NCI-H187 treated with DMSO at 0.1 percent for 48 hours (cell line): Measurements from ENCODE around the gene RMDN3.

ENCODE experiments used
- DNase-seq: peaks from one replicate; lab custom pipeline; 2025; lab: John Stamatoyannopoulos, UW

Gene RMDN3

DNA sequence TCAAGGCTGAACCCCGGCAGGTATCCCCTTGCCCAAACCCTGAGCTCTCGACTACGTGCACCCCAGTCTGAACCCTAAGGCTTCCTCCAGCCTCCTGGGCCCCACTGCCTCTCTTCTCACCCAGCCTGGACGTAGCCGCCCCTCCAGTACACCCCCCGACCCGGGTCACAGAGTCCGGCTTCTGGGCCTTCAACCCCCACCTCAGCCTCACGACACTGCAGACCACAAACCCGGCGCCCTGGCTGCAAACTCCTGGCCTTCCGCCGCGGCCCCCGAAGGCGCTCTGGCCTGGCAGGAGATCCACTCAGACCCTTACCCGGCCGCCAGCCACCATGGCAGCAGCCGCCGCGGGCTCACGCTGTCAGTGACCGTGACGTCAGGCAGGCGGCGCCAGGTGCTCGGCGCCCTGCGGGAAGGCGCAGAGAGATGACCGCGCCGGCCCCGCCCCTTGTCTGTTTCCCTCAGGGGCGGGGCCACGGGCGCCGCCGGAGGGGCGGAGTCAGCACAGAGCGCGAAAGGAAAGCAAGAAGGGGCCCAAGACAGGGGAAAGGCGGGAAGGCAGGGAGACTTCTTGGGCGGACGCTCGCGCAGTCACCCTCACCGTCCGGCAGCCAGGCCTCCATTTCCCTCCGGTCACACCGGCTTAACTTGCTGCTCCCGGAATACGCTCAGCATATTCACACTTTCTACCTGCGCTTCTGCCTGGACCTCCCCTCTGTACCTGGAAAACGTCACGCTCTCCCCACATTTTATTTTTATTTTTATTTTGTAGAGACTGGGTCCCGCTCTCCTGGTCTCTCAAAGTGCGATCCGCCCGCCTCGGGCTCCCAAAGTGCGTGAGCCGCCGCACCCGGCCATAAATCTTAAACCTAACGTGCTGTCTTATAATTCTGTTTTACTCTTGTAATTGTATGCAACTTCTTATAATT is at the start of gene RMDN3:
Gene RMDN3, minus strand, starts transcription at position 372 of the 929 bp plus-strand sequence. CDS start 471 bp downstream, outside the sequence.
- peak; percentile 18 for DNase-seq

- DNase-seq, result no peak
Measured at GRCh38 chr15:40803688-40804087, 48.6 kb upstream of the RMDN3 start.

DNA sequence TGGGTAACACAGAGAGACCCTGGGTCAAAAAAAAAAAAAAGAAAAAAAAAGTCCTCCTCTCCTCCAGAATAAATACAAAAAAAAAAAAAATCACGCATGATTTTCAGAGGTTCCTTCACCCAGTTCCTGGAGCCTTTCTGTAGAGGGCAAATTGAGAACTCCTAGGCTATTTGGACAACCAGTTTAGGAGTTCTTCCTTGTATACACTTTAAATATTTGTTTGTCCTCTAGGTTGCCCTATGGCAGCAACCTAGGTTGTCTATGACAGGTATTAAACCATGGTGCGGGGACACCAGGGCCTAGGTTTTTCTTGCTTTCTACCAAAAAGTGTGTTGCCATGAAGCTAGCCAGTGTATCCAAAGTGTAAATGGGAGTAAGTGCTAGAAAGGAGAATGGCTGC is 48.0 kb upstream of the RMDN3 start:
- no peak for DNase-seq

- DNase-seq, result no peak
Measured at GRCh38 chr15:40799523-40799922, 44.5 kb upstream of the RMDN3 start.

DNA sequence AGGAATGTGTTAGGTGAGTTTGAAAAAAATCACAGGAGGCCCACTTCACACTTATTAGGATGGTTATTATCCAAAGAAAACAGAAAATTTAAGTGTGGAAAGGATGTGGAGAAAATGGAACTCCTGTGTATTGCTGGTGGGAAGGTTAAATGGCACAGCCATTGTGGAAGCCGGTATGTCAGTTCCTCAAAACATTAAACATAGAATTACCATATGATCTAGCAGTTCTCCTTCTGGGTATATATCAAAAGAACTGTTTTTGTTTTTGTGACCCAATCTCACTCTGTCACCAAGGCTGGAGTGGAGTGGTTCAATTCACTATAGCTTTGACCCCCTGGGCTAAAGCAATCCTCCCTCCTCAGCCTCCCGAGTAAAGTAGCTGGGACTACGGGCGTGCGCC is 41.5 kb upstream of the RMDN3 start:
- DNase-seq, result no peak

DNA sequence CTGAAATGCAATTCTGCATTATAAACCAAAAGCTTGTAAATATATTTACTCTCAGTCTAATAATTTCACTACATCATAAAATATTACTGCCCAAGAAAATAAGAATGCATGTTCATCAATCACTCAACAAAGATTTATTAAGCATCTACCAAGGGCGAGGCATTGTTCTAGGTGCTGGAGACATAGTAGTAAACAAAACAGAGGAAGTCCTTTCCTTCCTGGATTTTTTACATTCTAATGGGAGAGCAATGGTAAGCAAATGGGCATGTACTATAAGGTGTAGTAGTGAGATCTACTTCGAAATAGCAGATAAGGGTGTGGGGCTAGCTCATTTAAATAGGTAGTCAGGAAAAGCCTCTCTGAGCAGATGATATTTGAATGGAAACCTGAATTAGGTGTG is 41.0 kb upstream of the RMDN3 start:
- DNase-seq, result no peak

DNA sequence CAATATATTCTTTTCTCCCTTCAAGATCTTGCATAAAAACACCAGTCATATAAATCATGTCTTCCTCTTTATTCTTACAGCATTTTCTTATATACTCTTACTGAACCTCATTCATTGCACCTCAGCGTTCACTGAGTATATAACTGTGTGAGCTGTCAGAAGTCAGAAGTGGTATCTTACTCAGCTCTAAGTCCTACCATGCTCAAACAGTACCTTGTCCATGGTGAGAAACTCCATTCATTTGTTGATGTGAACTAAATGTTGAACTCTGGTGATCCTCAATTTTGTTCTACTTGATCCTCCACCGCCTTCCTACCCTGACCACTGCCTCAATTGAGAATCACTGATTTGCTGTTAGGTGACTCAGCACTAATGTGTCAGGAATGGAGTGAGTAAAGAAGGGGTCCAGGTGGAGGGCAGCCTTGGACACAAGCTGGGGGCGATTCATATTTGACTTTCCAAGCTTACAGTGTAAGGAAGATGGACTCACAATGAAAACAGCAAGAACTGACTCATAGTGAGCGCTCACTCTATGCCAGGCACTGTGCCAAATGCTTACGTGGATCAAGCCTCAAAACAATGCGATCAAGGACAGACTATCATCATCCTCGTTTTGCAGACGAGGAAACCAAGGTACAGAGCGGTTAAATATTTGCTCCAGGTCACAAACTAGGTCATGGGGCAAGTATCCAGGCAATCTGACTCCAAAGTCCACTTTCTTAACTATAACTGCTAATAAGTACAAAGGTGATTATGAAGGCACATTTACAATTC is 38.3 kb upstream of the RMDN3 start:
- DNase-seq, result no peak

GRCh38 chr15:40792394-40792793 is 37.3 kb upstream of the RMDN3 start:
- DNase-seq, result no peak

GRCh38 chr15:40790718-40791117 is 35.7 kb upstream of the RMDN3 start:
- no peak for DNase-seq

- no peak for DNase-seq
Measured at GRCh38 chr15:40789999-40790398, 34.9 kb upstream of the RMDN3 start.

- DNase-seq, result no peak
Measured at GRCh38 chr15:40789119-40789518, 34.1 kb upstream of the RMDN3 start.

GRCh38 chr15:40787991-40788390 is 32.9 kb upstream of the RMDN3 start:
- DNase-seq, result no peak

DNA sequence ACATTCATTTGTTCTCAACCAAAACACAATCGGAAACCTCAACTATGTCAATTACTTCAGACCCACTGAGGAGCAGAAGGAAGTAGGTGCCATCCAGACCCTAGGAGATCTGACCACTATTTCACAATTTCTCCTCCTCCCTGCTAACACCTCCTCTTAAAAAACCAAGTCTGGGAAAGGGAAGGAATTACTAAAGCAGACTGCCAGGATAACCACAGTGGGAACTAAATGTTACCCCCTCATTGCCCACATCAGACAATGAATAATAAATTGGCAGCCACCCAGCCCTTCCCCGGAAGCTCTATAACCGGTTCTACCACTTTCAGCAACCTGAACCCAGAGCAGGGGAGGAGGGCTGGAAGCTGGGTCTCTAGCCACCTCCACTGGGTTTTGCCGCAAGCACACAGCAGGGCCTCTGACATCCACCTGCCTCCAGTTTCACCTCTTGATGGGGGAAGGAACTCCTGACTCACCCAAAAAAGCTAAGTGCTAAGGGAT is 32.3 kb upstream of the RMDN3 start:
- DNase-seq, result no peak

- no peak for DNase-seq
Measured at GRCh38 chr15:40785814-40786213, 30.8 kb upstream of the RMDN3 start.

- DNase-seq, result no peak
Measured at GRCh38 chr15:40785164-40785563, 30.1 kb upstream of the RMDN3 start.

DNA sequence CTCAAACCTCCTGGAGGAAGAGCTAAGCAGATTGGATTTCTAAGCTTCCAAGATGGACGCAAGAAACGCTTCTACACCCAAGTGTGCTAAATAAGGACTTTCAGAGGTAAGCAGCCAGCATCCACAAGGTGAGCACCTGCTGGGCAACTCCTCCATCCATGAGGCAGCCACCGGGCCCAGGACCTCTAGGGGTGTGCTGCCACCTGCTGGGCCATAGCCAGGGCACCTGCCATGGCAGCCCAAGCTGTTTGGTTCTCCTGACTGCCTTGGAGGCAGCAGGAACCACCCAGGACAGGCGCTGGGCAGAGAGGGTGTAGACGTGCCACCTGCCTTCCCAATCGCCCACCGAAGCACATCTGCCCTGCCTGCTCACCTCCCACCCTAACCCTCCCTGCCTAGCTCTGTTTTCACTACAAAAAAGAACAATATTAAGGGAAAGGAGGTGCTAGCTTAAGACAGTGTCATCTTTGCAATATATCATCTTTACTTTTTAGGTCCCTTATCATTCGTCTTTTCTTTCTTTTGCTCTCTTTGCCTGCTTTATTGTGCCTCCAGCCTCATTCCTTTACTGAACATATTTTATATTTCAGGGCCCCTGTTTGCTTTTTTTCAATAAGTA is 27.7 kb upstream of the RMDN3 start:
- DNase-seq, result no peak

DNA sequence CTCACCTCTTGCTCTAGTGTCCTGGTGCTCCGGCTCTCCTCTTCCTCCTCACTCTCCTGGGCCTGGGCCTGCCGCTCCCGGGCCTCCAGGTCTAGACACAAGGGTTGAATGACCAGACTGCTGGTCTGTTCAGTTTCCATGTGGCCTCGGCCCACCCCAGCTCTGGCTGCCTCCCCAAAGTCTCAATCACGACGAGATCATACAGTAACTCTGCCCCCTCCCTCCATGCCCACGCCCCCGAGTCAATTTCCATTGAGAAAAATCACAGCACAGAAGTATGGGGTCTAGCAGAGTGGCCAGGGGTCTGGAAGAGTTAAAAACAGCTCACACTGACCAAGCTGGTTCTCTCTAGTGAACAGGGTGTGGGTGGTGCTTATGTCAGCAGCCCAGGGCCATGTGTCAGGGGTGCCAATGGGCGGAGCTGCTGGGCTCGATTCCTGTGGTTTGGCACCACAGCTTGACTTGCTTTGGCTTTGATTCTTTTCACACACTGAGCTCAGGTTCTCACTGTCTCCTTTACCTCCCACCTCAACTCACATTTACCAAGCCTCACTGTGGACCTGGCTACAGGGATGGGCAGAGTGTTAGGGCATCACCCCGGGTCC is 21.6 kb upstream of the RMDN3 start:
- DNase-seq, result no peak

- no peak for DNase-seq
Measured at GRCh38 chr15:40775740-40776536, 20.9 kb upstream of the RMDN3 start.

GRCh38 chr15:40775007-40775406 is 20.0 kb upstream of the RMDN3 start:
- DNase-seq, result no peak

GRCh38 chr15:40773902-40774301 is 18.8 kb upstream of the RMDN3 start:
- no peak for DNase-seq

- DNase-seq, result no peak
Measured at GRCh38 chr15:40773496-40773895, 18.4 kb upstream of the RMDN3 start.
